Activated naive CD8-positive, alpha-beta T cell (primary cell): ENCODE measurements around the gene STRA6.

ENCODE experiments used
- H3K27ac Mint-ChIP-seq: one replicate; pipeline ENCODE4 v1.8.0; 2021; ENCODE audit warnings: mixed read lengths
- H3K27me3 Mint-ChIP-seq: one replicate; pipeline ENCODE4 v1.8.0; 2021; ENCODE audit warnings: mixed read lengths
- H3K36me3 Mint-ChIP-seq: one replicate; pipeline ENCODE4 v1.8.0; 2021; ENCODE audit warnings: mixed read lengths
- H3K4me1 Mint-ChIP-seq: one replicate; pipeline ENCODE4 v1.8.0; 2021; ENCODE audit warnings: low read depth, mixed read lengths
- H3K4me3 Mint-ChIP-seq: one replicate; pipeline ENCODE4 v1.8.0; 2021; ENCODE audit warnings: mild to moderate bottlenecking, mixed read lengths
- H3K9me3 Mint-ChIP-seq: one replicate; pipeline ENCODE4 v1.8.0; 2021; ENCODE audit warnings: low read depth, mixed read lengths

The STRA6 gene

DNA sequence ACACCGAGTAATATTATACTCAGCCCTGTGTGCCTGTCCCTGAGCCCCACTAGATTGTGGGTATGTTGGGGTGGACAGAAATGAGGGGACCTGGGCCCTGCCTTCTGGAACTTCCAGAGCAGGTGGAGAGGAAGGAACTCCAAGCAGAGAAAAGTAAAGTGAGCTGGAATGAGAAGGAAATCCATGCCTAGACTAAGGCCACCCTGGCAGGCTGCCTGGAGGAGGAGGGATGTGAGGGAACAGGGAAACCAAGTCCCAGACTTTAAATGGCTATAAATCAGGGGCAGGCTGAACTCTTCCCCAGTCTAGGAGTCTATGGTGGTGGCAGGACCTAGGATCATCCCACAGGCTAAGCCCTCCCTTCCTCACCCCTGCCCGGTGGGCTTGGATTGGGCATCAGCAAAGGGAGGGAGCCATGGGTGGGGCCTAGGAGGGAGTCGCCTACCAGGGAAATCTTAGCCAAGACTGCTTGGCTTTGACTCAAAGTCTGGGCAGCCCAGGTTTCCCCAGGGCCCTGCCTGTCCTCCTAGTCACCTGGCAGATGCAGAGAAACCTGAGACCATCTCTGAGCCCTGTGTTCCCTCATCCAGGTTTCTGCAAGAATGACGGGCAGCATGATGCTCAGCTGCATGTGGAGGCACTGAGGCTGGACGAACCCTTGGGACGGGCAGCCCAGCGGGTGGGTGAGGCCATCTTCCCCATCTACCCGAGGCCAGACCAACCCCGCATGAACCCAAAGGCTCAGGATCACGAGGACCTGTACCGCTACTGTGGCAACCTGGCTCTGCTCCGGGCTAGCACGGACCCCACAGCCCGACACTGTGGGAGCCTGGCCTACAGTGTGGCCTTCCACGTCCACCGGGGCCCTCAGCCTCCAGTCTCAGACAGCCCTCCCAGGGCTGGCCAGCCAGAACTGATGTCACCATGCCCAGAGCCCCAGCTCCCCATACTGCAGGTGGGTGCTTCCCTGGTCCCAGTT is 15.6 kb upstream of the STRA6 start:
- H3K27me3 Mint-ChIP-seq, result peaks cover 1% of the 10 kb centered on the region
- no peaks in the 10 kb centered on the region for H3K36me3 Mint-ChIP-seq
- peaks cover 5% of the 10 kb centered on the region for H3K4me1 Mint-ChIP-seq
- no peak overlapping the region for H3K27ac Mint-ChIP-seq
- no peak overlapping the region for H3K4me3 Mint-ChIP-seq
- H3K9me3 Mint-ChIP-seq, result no peaks in the 10 kb centered on the region

DNA sequence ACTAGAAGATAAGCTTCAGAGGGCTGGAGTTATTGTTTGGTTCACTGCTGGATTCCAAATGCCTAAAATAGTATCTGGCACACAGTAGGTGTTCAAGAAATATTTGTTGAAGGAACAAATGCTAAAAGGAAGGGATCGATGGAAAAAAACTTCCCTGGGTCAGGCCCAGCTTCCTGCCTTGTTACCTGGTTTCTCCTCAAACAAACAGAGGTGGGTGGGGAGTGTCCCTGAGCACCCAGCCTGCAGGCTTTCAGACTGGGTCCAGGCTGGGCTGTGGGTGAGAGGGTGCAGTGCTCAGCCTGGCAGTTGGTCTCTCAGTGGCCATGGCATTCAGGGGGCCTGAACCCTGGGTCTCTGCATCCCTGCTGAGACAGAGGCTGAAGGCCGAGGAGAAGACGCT is 14.4 kb upstream of the STRA6 start:
- no peaks in the 10 kb centered on the region for H3K9me3 Mint-ChIP-seq
- no peak overlapping the region for H3K4me3 Mint-ChIP-seq
- H3K27me3 Mint-ChIP-seq, result peaks cover 1% of the 10 kb centered on the region
- H3K36me3 Mint-ChIP-seq, result no peaks in the 10 kb centered on the region
- H3K27ac Mint-ChIP-seq, result no peak overlapping the region
- H3K4me1 Mint-ChIP-seq, result no peaks in the 10 kb centered on the region

DNA sequence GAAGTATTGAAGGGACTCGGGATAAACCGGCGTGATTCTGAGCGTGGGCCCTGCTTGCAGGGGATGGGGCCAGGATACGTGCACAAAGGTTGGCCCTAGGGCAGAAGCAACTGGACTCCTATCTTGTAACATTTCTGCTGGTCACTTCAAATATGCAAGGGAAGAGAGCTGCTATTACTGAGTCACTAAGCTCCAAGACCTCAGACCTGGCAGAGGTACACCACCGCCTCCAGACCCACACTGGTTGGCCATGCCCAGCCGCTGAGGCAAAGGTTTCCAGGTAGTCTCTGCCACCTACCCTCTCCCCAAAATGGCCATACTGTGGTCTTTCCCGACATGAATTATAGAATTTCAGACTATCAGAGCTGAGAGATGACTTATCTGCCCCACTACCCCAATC is 13.4 kb upstream of the STRA6 start:
- H3K4me3 Mint-ChIP-seq, result no peak overlapping the region
- no peaks in the 10 kb centered on the region for H3K4me1 Mint-ChIP-seq
- peaks cover 1% of the 10 kb centered on the region for H3K27me3 Mint-ChIP-seq
- no peaks in the 10 kb centered on the region for H3K9me3 Mint-ChIP-seq
- no peaks in the 10 kb centered on the region for H3K36me3 Mint-ChIP-seq
- no peak overlapping the region for H3K27ac Mint-ChIP-seq

DNA sequence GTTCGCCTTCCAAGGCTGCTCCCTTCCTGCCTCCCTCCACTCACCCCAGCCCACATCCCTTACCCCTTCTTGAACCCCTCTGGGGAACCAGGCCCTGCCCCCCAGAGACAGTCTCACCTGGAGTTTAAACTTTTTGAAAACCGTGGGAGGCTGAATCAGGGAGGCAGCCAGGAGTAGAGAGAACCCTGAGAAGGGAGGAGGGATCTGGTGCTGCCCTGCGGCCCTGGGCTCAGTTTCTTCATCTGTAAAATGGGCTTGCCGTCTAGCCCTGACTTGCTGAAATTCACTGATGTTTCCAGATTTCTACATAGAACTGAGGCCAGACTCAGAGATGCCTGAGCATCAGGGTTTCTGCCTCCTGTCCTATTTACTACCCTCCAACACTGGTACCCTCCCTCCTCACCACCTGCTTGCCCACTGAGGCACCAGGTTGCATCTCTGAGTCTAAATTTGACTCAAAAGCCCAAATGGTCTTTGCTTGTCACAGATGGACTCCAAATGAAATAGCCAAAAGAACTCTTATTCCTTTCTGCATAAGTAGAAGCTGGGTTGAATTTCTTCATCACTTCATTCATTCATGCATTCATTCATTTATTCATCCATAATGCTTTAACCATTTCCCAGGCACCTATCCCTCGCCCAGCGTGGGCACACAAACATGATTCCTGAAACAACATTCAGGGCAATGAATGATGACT is 11.9 kb upstream of the STRA6 start:
- Mint-ChIP-seq H3K4me1 (no peaks in the 10 kb centered on the region), H3K27ac (no peak overlapping the region)

DNA sequence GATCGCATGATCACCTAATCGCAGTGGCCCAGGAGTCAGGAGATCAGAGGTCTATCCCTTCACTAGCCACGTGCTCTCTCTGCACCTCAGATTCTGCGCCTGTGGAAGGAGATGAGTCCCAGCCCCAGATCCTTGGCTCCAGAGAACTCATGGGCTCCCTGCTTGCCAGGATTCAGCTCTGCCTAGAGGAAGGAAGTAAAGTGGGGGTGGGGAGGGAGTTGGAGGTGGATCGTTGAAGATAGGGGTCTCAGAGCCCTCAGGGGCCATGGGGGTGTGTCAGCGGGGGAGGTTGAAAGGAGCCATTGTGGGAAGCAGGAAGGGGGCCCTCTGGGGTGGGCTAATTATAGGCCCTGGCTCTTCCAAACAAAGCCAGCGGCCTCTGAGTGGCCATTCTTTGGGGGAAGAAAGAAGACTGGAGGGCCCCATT is 11.3 kb upstream of the STRA6 start:
- H3K27ac Mint-ChIP-seq, result no peak overlapping the region
- H3K9me3 Mint-ChIP-seq, result peaks cover 3% of the 10 kb centered on the region
- H3K27me3 Mint-ChIP-seq, result no peaks in the 10 kb centered on the region
- H3K4me1 Mint-ChIP-seq, result no peaks in the 10 kb centered on the region
- H3K4me3 Mint-ChIP-seq, result no peak overlapping the region
- H3K36me3 Mint-ChIP-seq, result no peaks in the 10 kb centered on the region

More for the DNA sequence above, 11.9 kb upstream of the STRA6 start:
- H3K9me3 Mint-ChIP-seq, result peaks cover 3% of the 10 kb centered on the region
- no peak overlapping the region for H3K4me3 Mint-ChIP-seq
- no peaks in the 10 kb centered on the region for H3K36me3 Mint-ChIP-seq
- no peaks in the 10 kb centered on the region for H3K27me3 Mint-ChIP-seq

DNA sequence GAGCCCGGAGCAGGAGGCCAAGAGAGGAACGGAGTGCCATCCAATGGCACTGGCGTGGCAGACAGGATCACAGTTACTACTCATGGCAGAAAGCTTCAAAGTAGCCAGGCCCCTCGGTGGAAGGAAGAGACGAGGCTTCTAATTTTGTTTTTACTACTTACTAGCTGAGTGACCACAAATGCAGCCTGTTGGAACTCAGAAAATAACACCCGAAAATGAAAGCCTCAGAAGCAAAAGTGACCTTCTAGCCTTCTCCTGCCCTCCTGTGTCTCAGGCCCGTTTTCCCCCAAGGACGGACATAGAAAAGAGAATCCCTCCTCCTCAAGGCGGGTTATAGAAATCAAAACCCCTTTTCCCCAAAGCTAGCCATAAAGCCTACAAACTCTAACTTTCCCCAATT is 9.9 kb upstream of the STRA6 start:
- no peaks in the 10 kb centered on the region for H3K4me1 Mint-ChIP-seq
- no peaks in the 10 kb centered on the region for H3K27me3 Mint-ChIP-seq
- no peak overlapping the region for H3K4me3 Mint-ChIP-seq
- no peaks in the 10 kb centered on the region for H3K36me3 Mint-ChIP-seq
- no peak overlapping the region for H3K27ac Mint-ChIP-seq
- H3K9me3 Mint-ChIP-seq, result peaks cover 3% of the 10 kb centered on the region

DNA sequence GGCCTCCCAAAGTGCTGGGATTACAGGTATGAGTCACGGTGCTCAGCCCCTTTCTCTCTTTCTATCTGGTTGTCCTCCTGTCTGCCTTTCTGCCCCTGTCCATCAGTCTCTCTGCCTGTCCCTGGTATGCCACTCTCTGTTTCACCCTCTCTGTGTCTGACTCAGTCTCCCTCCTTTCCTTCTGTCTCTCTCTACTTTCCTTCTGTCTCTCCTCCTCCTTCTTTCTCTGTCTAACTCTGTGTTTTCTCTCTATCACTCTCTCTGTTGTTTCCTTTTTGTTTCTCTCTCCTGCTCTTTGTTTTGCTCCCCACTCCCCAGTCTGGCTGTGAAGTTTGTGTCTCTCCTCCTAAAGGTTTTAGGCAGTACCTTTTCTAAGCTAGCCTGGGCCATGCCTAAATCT is 9.1 kb upstream of the STRA6 start:
- peaks cover 3% of the 10 kb centered on the region for H3K9me3 Mint-ChIP-seq
- H3K27me3 Mint-ChIP-seq, result peaks cover 3% of the 10 kb centered on the region
- H3K36me3 Mint-ChIP-seq, result no peaks in the 10 kb centered on the region
- H3K4me3 Mint-ChIP-seq, result no peak overlapping the region
- no peak overlapping the region for H3K27ac Mint-ChIP-seq
- H3K4me1 Mint-ChIP-seq, result no peaks in the 10 kb centered on the region

DNA sequence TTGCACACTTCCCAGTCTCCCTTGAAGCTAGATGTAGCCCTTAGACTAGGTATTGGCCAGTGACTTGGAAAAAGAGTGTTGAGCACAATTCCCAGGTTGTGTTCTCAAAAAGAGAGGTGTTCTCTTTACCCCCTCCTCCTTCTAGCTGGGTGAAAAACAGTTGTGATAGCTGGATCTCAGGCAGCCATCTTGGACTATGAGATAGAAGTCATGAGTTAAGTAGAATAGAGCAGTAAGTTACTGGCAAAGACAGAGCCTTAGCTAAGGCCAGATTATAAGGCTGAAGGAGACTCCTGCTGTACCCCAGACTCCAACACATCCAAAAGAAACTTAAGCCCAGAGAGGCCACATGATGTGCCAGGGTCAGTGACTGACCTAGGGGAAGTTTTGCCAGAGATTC is 8.1 kb upstream of the STRA6 start:
- Mint-ChIP-seq H3K4me3 (no peak overlapping the region), H3K27ac (no peak overlapping the region), H3K27me3 (peaks cover 3% of the 10 kb centered on the region), H3K36me3 (no peaks in the 10 kb centered on the region), H3K9me3 (peaks cover 3% of the 10 kb centered on the region), H3K4me1 (no peaks in the 10 kb centered on the region)

DNA sequence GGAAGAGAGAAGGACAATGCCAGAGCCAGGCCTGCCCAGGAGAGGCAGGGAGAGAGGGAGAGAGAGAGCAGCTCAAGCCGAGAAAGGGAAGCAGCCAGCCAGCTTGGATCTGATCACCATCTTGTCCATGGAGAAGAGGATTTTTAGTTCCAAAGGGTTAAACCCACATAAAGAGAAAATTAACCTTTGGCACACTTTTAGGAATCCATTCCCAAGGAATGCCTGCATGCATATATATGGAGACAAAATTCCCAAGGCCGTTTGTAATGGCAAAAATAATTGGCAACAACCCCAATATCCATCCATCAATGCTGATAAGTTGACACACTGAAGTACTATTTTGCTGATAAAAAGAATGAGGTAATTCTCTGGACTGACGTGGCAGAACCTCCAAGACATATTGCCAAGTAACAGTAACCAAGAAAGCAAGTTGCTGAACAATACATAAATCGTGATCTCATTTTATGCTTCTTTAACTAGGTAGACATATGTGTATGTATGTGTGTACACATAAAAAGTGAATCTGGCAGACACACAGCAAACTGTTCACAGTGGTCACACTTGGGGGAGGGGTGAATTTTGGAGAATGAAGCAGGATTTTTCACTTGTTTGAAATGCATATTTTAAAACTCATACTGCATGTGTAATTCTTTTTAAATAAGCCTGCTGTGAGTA is 7.5 kb upstream of the STRA6 start:
- no peak overlapping the region for H3K4me3 Mint-ChIP-seq
- peaks cover 3% of the 10 kb centered on the region for H3K9me3 Mint-ChIP-seq
- peaks cover 3% of the 10 kb centered on the region for H3K27me3 Mint-ChIP-seq
- no peaks in the 10 kb centered on the region for H3K36me3 Mint-ChIP-seq
- no peak overlapping the region for H3K27ac Mint-ChIP-seq
- H3K4me1 Mint-ChIP-seq, result no peaks in the 10 kb centered on the region

DNA sequence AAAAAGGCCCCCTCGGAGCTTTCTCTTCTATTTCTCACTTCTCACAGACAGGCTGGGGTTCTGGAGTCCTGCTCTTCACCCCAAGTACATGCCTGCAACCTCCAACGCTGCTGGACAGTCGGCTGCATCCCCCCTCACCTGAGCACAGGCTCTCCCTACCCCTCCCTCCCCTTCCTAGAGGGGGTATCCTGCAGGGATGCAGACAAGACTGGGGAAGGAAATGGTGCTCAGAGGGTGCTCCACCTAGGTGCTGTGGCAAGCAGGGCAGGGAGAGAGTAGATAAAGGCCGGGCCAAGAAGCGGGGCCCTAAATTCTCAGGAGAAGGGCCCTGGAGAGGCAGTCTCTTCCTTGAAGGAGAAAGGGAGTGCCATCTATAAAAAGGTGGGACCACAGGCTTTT is 7.0 kb upstream of the STRA6 start:
- Mint-ChIP-seq H3K27ac (no peak overlapping the region), H3K4me1 (no peaks in the 10 kb centered on the region), H3K27me3 (peaks cover 3% of the 10 kb centered on the region), H3K36me3 (no peaks in the 10 kb centered on the region), H3K9me3 (peaks cover 3% of the 10 kb centered on the region), H3K4me3 (no peak overlapping the region)

DNA sequence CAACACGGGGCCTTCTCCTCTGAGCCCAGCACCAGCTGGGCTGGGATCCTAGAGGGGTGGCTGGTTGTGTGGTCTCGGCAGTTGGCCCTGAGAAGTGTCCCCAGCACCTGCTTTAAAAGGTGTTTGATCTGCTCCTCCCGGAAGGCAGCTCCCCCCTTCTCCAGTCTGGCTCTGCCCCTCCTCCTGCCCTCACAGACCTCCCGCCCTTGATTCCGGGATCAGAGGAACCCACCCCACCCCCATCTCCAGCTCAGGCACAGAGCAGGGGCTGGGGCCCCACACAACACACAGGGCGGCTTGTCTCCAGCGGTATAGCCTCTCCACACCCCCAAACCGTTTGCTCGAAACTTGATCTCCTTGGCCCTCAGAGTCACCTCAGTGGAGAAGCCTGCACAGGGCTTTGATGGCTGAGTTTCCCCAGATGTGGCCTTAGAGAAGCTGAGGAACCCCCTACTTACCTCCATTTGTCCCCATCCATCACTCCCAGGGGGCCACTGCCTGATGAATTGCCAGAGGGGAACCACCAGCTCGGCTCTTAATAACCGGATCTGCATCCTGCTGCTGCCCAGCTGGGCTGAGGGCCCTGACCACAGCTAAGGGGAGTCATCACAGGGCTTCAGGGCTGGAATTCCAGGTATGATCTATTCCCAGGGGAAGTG is 6.4 kb upstream of the STRA6 start:
- Mint-ChIP-seq H3K27ac (no peak overlapping the region), H3K36me3 (no peaks in the 10 kb centered on the region), H3K4me3 (no peak overlapping the region), H3K27me3 (peaks cover 3% of the 10 kb centered on the region), H3K9me3 (peaks cover 3% of the 10 kb centered on the region), H3K4me1 (no peaks in the 10 kb centered on the region)

DNA sequence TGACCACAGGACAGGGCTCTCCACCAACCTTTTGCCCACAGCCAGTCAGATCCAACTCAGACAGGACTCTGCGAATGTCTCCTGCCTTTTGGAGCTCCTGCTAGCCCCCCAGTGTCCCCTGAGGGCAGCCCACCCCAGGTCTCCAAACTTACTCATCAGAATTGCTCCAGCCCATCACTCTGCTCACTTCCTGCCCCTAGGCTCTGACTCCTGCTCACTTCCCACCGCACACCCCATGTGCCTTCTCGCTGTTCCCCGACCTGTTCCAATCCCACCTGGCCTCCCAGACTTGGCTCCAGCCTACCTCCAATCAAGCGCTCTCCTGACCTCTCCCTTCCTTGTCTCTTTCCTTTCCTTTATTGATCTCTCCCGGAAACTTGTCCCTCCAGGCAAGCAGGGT is 5.9 kb upstream of the STRA6 start:
- Mint-ChIP-seq H3K36me3 (no peaks in the 10 kb centered on the region), H3K4me3 (no peak overlapping the region), H3K27ac (no peak overlapping the region), H3K27me3 (peaks cover 3% of the 10 kb centered on the region), H3K4me1 (no peaks in the 10 kb centered on the region), H3K9me3 (peaks cover 3% of the 10 kb centered on the region)

DNA sequence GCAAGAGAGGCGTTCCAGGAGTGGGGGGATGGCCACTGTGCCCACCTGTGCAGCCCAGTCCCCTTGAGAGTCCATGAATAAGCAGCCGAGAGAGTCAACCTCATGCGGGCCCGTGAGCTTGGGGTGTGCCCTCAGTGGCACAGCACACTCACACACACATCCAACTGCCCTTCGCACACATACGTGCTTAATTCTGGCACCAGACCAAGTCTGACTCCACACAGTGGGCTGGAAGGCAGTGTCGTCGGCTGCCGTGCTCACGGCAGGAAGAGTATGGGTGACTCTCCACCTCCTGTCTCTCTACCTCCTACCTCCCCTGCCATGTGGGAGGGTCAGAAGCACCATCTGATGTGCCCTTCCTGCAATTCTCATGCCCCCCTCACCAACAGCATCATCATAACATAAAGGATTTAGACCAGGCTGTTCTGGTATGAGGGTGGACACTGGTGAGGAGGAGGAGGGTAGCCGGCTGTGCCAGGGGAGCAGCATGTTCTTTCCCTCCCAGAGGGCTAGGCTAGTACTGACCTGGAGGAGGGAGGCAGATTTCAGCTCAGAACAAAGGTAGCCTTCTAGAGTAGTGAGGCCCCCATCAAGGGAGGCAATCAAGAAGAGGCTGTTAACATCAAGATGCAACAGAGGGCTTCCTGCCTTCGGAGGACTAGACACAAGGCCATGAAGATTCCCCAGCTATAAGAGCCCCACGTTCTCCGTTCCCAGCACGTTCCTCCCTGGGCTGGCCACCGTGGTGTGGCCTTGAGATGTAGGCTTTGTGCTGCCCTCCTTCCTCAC is 5.3 kb upstream of the STRA6 start:
- Mint-ChIP-seq H3K4me1 (peaks cover 2% of the 10 kb centered on the region), H3K9me3 (peaks cover 3% of the 10 kb centered on the region), H3K36me3 (no peaks in the 10 kb centered on the region), H3K27ac (no peak overlapping the region), H3K27me3 (peaks cover 3% of the 10 kb centered on the region), H3K4me3 (no peak overlapping the region)

DNA sequence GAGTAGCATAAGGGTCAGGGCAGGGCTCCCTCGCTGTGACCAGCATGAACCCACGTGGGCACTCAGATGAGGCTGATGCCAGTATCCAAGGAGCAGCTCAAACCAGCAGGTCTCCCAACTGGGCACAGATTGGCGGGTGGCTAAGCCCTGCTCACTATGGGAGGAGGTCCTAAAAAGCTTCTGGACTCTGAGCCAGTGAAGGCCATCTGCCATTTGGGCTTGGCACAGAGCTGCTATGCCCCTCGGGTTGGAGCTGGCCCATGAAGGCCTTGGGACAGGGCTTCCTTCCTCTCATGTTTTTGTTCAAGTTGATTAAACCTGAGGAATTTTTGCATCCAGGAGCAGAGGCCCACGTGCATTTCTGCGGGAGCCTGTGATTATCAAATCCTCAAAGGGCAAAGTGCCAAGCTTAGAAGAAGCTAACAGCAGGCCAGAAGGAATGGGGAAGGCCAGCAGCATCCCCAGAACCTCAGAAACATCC is 4.3 kb upstream of the STRA6 start:
- no peak overlapping the region for H3K4me3 Mint-ChIP-seq
- H3K9me3 Mint-ChIP-seq, result peaks cover 3% of the 10 kb centered on the region
- peaks cover 3% of the 10 kb centered on the region for H3K27me3 Mint-ChIP-seq
- H3K27ac Mint-ChIP-seq, result no peak overlapping the region
- peaks cover 3% of the 10 kb centered on the region for H3K4me1 Mint-ChIP-seq
- H3K36me3 Mint-ChIP-seq, result no peaks in the 10 kb centered on the region
